Common myeloid progenitor, CD34-positive (primary cell): ENCODE data around the gene PCIF1.
A peak's percentile ranks its signal among the peaks of the same experiment; 100 is the strongest.

Source experiments
- CTCF ChIA-PET: fragments of 350-600 bp; sonication (Branson Sonifier 250); formaldehyde crosslinking; loops from one replicate; lab custom pipeline; 2021; ENCODE audit warnings: antibody characterized with exemption; lab: Charles Lee
- POLR2A ChIA-PET: fragments of 350-600 bp; sonication (Branson Sonifier 250); formaldehyde crosslinking; loops from one replicate; lab custom pipeline; 2021; ENCODE audit warnings: antibody characterized with exemption; lab: Charles Lee
- DNase-seq, 3 donors: peaks; one replicate each; pipeline versions ENCODE4 v3.0.0 to v3.0.0-alpha.2; 2013
- H3K27ac ChIP-seq, 2 experiments: 1 replicate in 1 of 2; 2 replicates in 1 of 2; pipeline ENCODE4 v1.7.0; 2013; ENCODE audit warnings: inconsistent platforms in 2 of 2, low read length in 2 of 2, mild to moderate bottlenecking in 2 of 2, low read depth in 1 of 2, moderate library complexity in 1 of 2; ENCODE audit not compliant: severe bottlenecking in 2 of 2, insufficient read depth in 1 of 2, poor library complexity in 1 of 2
- H3K27me3 ChIP-seq, 5 experiments: replicated peaks in 2 of 5; 1 replicate in 3 of 5; 2 replicates in 2 of 5; pipeline versions ENCODE4 v1.6.1 to v1.7.0; 2013; ENCODE audit warnings: low read length in 4 of 5, mild to moderate bottlenecking in 2 of 5, moderate library complexity in 2 of 5, inconsistent platforms in 1 of 5; ENCODE audit not compliant: insufficient read depth in 5 of 5, control insufficient read depth in 4 of 5
- H3K36me3 ChIP-seq, 4 experiments: 1 replicate in 2 of 4; 2 replicates in 2 of 4; pipeline versions ENCODE4 v1.6.1 to v1.7.0; 2013; ENCODE audit warnings: low read length in 3 of 4, control low read depth in 1 of 4, mild to moderate bottlenecking in 1 of 4; ENCODE audit not compliant: control insufficient read depth in 4 of 4, insufficient read depth in 4 of 4
- H3K4me1 ChIP-seq, 4 experiments: 1 replicate in 3 of 4; 2 replicates in 1 of 4; pipeline versions ENCODE4 v1.6.1 to v1.7.1; 2013; ENCODE audit warnings: low read length in 3 of 4, mild to moderate bottlenecking in 3 of 4, control low read depth in 1 of 4, inconsistent platforms in 1 of 4, moderate library complexity in 1 of 4; ENCODE audit not compliant: control insufficient read depth in 4 of 4, insufficient read depth in 4 of 4; ENCODE audit errors: control extremely low read depth in 1 of 4
- H3K4me3 ChIP-seq, 7 experiments: 1 replicate in 4 of 7; 2 replicates in 3 of 7; pipeline versions ENCODE4 v1.5.1 to v1.7.0; 2013; ENCODE audit warnings: mild to moderate bottlenecking in 7 of 7, low read length in 6 of 7, moderate library complexity in 6 of 7, inconsistent platforms in 2 of 7, low read depth in 2 of 7, control low read depth in 1 of 7; ENCODE audit not compliant: insufficient read depth in 4 of 7, control insufficient read depth in 1 of 7; ENCODE audit errors: extremely low read depth in 1 of 7
- H3K9me3 ChIP-seq, 5 experiments: 1 replicate in 4 of 5; 2 replicates in 1 of 5; pipeline versions ENCODE4 v1.6.1 to v1.7.1; 2013; ENCODE audit warnings: low read length in 4 of 5, mild to moderate bottlenecking in 2 of 5, inconsistent platforms in 1 of 5, low read depth in 1 of 5, moderate library complexity in 1 of 5; ENCODE audit not compliant: control insufficient read depth in 4 of 5, insufficient read depth in 2 of 5; ENCODE audit errors: control extremely low read depth in 1 of 5
- WGBS: methylation state at CpG from one replicate; pipeline ENCODE4 v1.1.5; 2013; ENCODE audit not compliant: insufficient coverage; 5-methylcytosine and 5-hydroxymethylcytosine counted together

Gene PCIF1

GRCh38 chr20:45968081-45968671 is 33.7 kb downstream of the PCIF1 start:
- no peaks in the 10 kb centered on the region for H3K27me3 ChIP-seq
- POLR2A ChIA-PET: no interaction called here
- H3K4me1 ChIP-seq: peaks cover 3 to 35% (median 26%) of the 10 kb centered on the region in 4 experiments
- DNase-seq: no peak
- CTCF ChIA-PET: interaction anchor here (0.6 to 42.1 kb wide), 18 partner anchors 7 to 173 kb away, joined by 3 to 656 read pairs (median 6); partner anchors contain the start of genes CTSA, MMP9, NEURL2 and PCIF1
- H3K27ac ChIP-seq: peak overlapping the region in 1 of 2 experiments; percentile 37
- WGBS: 93% methylated on average over 9 of the region's 10 CpGs
- no peaks in the 10 kb centered on the region for H3K9me3 ChIP-seq
- H3K36me3 ChIP-seq: peaks cover 29 to 57% (median 45%) of the 10 kb centered on the region in 4 experiments
- H3K4me3 ChIP-seq: no peak overlapping the region

- no peak for DNase-seq
- H3K27me3 ChIP-seq: no peaks in the 10 kb centered on the region
- H3K4me1 ChIP-seq: peaks cover 3 to 35% (median 26%) of the 10 kb centered on the region in 4 experiments
- H3K27ac ChIP-seq: peak overlapping the region in 1 of 2 experiments; percentile 37
- CTCF ChIA-PET: interaction anchor here (0.6 to 42.1 kb wide), 34 partner anchors 8 to 379 kb away, joined by 3 to 656 read pairs (median 5); partner anchors contain the start of genes CTSA, MMP9, NEURL2 and PCIF1
- H3K36me3 ChIP-seq: peaks cover 25 to 48% (median 36%) of the 10 kb centered on the region in 4 experiments
- POLR2A ChIA-PET: interaction anchor here (1.2 kb wide), 1 partner anchor 9 kb away, joined by 3 read pairs; no protein-coding TSS in a partner anchor
- H3K9me3 ChIP-seq: no peaks in the 10 kb centered on the region
- no peak overlapping the region for H3K4me3 ChIP-seq
- WGBS: 96% methylated on average over 10 of the region's 14 CpGs
Measured at GRCh38 chr20:45968801-45969711, 34.6 kb downstream of the PCIF1 start.

- POLR2A ChIA-PET: interaction anchor here (0.6 to 1.8 kb wide), 3 partner anchors 10 to 39 kb away, joined by 3 to 8 read pairs (median 4); no protein-coding TSS in a partner anchor
- peak; percentile 66 to 70 (median 70) for DNase-seq
- Histone ChIP-seq H3K27ac (no peak overlapping the region), H3K4me3 (peak overlapping the region in 4 of 7 experiments; percentile 13 to 97 (median 82)), H3K9me3 (no peaks in the 10 kb centered on the region), H3K27me3 (no peaks in the 10 kb centered on the region), H3K4me1 (peaks cover 3 to 35% (median 26%) of the 10 kb centered on the region in 4 experiments), H3K36me3 (peaks cover 23 to 42% (median 30%) of the 10 kb centered on the region in 4 experiments)
- WGBS: 67% methylated on average over 4 of the region's 6 CpGs
- CTCF ChIA-PET: interaction anchor here (0.6 to 42.1 kb wide), 39 partner anchors 9 to 378 kb away, joined by 3 to 656 read pairs (median 5); partner anchors contain the start of genes CTSA, MMP9, NEURL2 and PCIF1
Measured at GRCh38 chr20:45969712-45970634, 35.5 kb downstream of the PCIF1 start.

GRCh38 chr20:45970646-45971424 is 36.4 kb downstream of the PCIF1 start:
- H3K36me3 ChIP-seq: peaks cover 16 to 33% (median 23%) of the 10 kb centered on the region in 4 experiments
- WGBS: 26% methylated on average over 30 of the region's 34 CpGs
- peak in 2 of 3 donors; percentile 42 for DNase-seq
- H3K9me3 ChIP-seq: no peaks in the 10 kb centered on the region
- H3K27me3 ChIP-seq: no peaks in the 10 kb centered on the region
- H3K27ac ChIP-seq: peak overlapping the region; percentile 100
- H3K4me1 ChIP-seq: peaks cover 3 to 35% (median 26%) of the 10 kb centered on the region in 4 experiments
- CTCF ChIA-PET: interaction anchor here (0.6 to 42.1 kb wide), 28 partner anchors 9 to 731 kb away, joined by 3 to 656 read pairs (median 5); partner anchors contain the start of genes CTSA, MMP9, NEURL2 and PCIF1
- H3K4me3 ChIP-seq: peak overlapping the region; percentile 60 to 97 (median 85)
- POLR2A ChIA-PET: interaction anchor here (0.6 to 1.8 kb wide), 5 partner anchors 36 to 501 kb away, joined by 3 to 8 read pairs (median 4); partner anchors contain the start of gene WFDC2

GRCh38 chr20:45971425-45971674 is 36.9 kb downstream of the PCIF1 start:
- Histone ChIP-seq H3K36me3 (peaks cover 15 to 29% (median 21%) of the 10 kb centered on the region in 4 experiments), H3K27ac (peak overlapping the region; percentile 100), H3K4me3 (peak overlapping the region; percentile 60 to 97 (median 85)), H3K9me3 (no peaks in the 10 kb centered on the region), H3K27me3 (peaks cover 0 to 3% (median 0%) of the 10 kb centered on the region in 5 experiments), H3K4me1 (peaks cover 3 to 35% (median 26%) of the 10 kb centered on the region in 4 experiments)
- ChIA-PET CTCF (interaction anchor here (1.3 to 42.1 kb wide), 12 partner anchors 10 to 171 kb away, joined by 5 to 656 read pairs (median 18); partner anchors contain the start of genes CTSA, MMP9, NEURL2 and PCIF1), POLR2A (interaction anchor here (0.6 to 1.8 kb wide), 5 partner anchors 34 to 502 kb away, joined by 3 to 8 read pairs (median 4); partner anchors contain the start of gene WFDC2)
- WGBS: 4% methylated on average over 7 of the region's 14 CpGs
- no peak for DNase-seq
